Breast epithelium (tissue), 4 donors: ENCODE data around the gene DOCK11. TPM values are rescaled to one million over a fixed set of nuclear protein-coding genes. Genes with fewer than 3 reads are reported as not detected.
A peak's percentile ranks its signal among the peaks of the same experiment; 100 is the strongest.

Source experiments
- DNase-seq, 2 donors: peaks; one replicate each; pipeline ENCODE4 v3.0.0-alpha.2; 2019; ENCODE audit warnings: low spot score in 2 of 2
- H3K27ac ChIP-seq, 2 donors: fragments of 200-600 bp; sonication (generic) in 1 of 2; one replicate each; pipeline ENCODE4 v1.5.1; 2016 to 2019; ENCODE audit warnings: mild to moderate bottlenecking in 1 of 2
- H3K27me3 ChIP-seq, 2 donors: fragments of 200-600 bp; sonication (generic) in 1 of 2; one replicate each; pipeline versions ENCODE4 v1.5.1 to v1.6.0; 2017 to 2019; ENCODE audit warnings: control low read depth in 1 of 2, mild to moderate bottlenecking in 1 of 2
- H3K36me3 ChIP-seq: fragments of 200-600 bp; one replicate; pipeline ENCODE4 v1.5.1; 2019
- H3K4me1 ChIP-seq, 2 donors: fragments of 200-600 bp; sonication (generic); one replicate each; pipeline ENCODE4 v1.5.1; 2016 to 2019; ENCODE audit warnings: control low read depth in 1 of 2
- H3K4me3 ChIP-seq, 3 donors: fragments of 200-600 bp; sonication (generic); 1 replicate in 2 of 3; 2 replicates in 1 of 3; pipeline ENCODE4 v1.5.1; 2016 to 2019; ENCODE audit warnings: mild to moderate bottlenecking in 3 of 3, moderate library complexity in 2 of 3
- H3K9me3 ChIP-seq, 2 donors: fragments of 200-600 bp; sonication (generic) in 1 of 2; one replicate each; pipeline ENCODE4 v1.5.1; 2016 to 2019; ENCODE audit warnings: control low read depth in 1 of 2
- CTCF ChIP-seq, 3 donors: fragments of 450-650 bp; IDR thresholded peaks; one replicate each; pipeline ENCODE4 v1.5.1; 2016 to 2017; ENCODE audit warnings: antibody characterized with exemption in 3 of 3, mild to moderate bottlenecking in 3 of 3, moderate library complexity in 3 of 3
- POLR2A ChIP-seq: fragments of 450-650 bp; IDR thresholded peaks from one replicate; pipeline ENCODE4 v1.6.1; 2016; ENCODE audit warnings: antibody characterized with exemption, mild to moderate bottlenecking, moderate library complexity
- POLR2AphosphoS5 ChIP-seq, 3 donors: sonication (generic); formaldehyde crosslinking; IDR thresholded peaks; one replicate each; pipeline ENCODE4 v1.6.1; 2017; ENCODE audit warnings: antibody characterized with exemption in 3 of 3
- intact Hi-C: fragments of 100-400 bp; cut with DNase I; formaldehyde crosslinking; loops from one replicate; pipeline ENCODE4 v1.15.1; 2023; ENCODE audit warnings: low total_unique reads
- total RNA-seq, 3 donors: library from RNA; depleted of rRNA; stranded (reverse); fragments of >200 nt; gene quantifications; one replicate each; pipeline ENCODE4 v1.1.0, GENCODE V29; 2016

DOCK11 gene
- total RNA-seq, 3 donors from 2014 or later: 25.3 to 138 (median 26.9) TPM

GRCh38 chrX:118723376-118723775, 227.8 kb downstream of the DOCK11 start:
- H3K27ac ChIP-seq: no peak overlapping the region
- TF ChIP-seq POLR2AphosphoS5 (IDR thresholded peaks at IDR 0.05) (no peak), CTCF (IDR thresholded peaks at IDR 0.05) (no peak), POLR2A (no peak)
- H3K36me3 ChIP-seq: no peaks in the 10 kb centered on the region
- no peaks in the 10 kb centered on the region for H3K9me3 ChIP-seq
- H3K4me3 ChIP-seq: no peak overlapping the region
- intact Hi-C loops: no loop called here
- DNase-seq: no peak
- no peaks in the 10 kb centered on the region for H3K4me1 ChIP-seq
- H3K27me3 ChIP-seq: peaks cover 0 to 9% of the 10 kb centered on the region in 2 donors

GRCh38 chrX:118724365-118724764, 228.8 kb downstream of the DOCK11 start:
- intact Hi-C loops: no loop called here
- TF ChIP-seq POLR2AphosphoS5 (IDR thresholded peaks at IDR 0.05) (no peak), CTCF (IDR thresholded peaks at IDR 0.05) (no peak), POLR2A (no peak)
- H3K4me3 ChIP-seq: no peak overlapping the region
- DNase-seq: no peak
- no peaks in the 10 kb centered on the region for H3K36me3 ChIP-seq
- peaks cover 0 to 9% of the 10 kb centered on the region in 2 donors for H3K27me3 ChIP-seq
- no peaks in the 10 kb centered on the region for H3K4me1 ChIP-seq
- H3K9me3 ChIP-seq: no peaks in the 10 kb centered on the region
- H3K27ac ChIP-seq: no peak overlapping the region

- TF ChIP-seq POLR2A: no peak
- TF ChIP-seq CTCF (IDR thresholded peaks at IDR 0.05): no peak
- TF ChIP-seq POLR2AphosphoS5 (IDR thresholded peaks at IDR 0.05): no peak
- intact Hi-C loops: no loop called here
- H3K4me1 ChIP-seq: no peaks in the 10 kb centered on the region
- no peak overlapping the region for H3K4me3 ChIP-seq
- no peaks in the 10 kb centered on the region for H3K36me3 ChIP-seq
- H3K9me3 ChIP-seq: no peaks in the 10 kb centered on the region
- H3K27me3 ChIP-seq: peaks cover 0 to 9% of the 10 kb centered on the region in 2 donors
- DNase-seq: no peak
- no peak overlapping the region for H3K27ac ChIP-seq
Observed at GRCh38 chrX:118724775-118725174, 229.2 kb downstream of the DOCK11 start.

GRCh38 chrX:118726396-118726795, 230.8 kb downstream of the DOCK11 start:
- no peak for DNase-seq
- H3K4me1 ChIP-seq: no peaks in the 10 kb centered on the region
- H3K36me3 ChIP-seq: no peaks in the 10 kb centered on the region
- no peak for TF ChIP-seq POLR2AphosphoS5 (IDR thresholded peaks at IDR 0.05)
- TF ChIP-seq POLR2A: no peak
- no peak for TF ChIP-seq CTCF (IDR thresholded peaks at IDR 0.05)
- no peaks in the 10 kb centered on the region for H3K9me3 ChIP-seq
- H3K27me3 ChIP-seq: peaks cover 0 to 9% of the 10 kb centered on the region in 2 donors
- H3K27ac ChIP-seq: peak overlapping the region; percentile 92 to 99
- peak overlapping the region; percentile 68 to 89 (median 72) for H3K4me3 ChIP-seq
- intact Hi-C loops: no loop called here

GRCh38 chrX:118726887-118727685, 231.5 kb downstream of the DOCK11 start, which contains the start of gene IL13RA1:
TSS of gene IL13RA1 (plus strand) at chrX:118727606. CDS start at chrX:118727639, 33 bp downstream.
- peak within 1 kb of the TSS; percentile 68 to 89 (median 72) for H3K4me3 ChIP-seq
- no peaks in the 10 kb centered on the region for H3K36me3 ChIP-seq
- peak within 1 kb of the TSS; percentile 92 to 99 for H3K27ac ChIP-seq
- intact Hi-C loops: no loop called here
- H3K4me1 ChIP-seq: no peaks in the 10 kb centered on the region
- H3K27me3 ChIP-seq: peaks cover 0 to 9% of the 10 kb centered on the region in 2 donors
- no peaks in the 10 kb centered on the region for H3K9me3 ChIP-seq
- no peak for TF ChIP-seq POLR2A
- TF ChIP-seq CTCF (IDR thresholded peaks at IDR 0.05): no peak
- TF ChIP-seq POLR2AphosphoS5 (IDR thresholded peaks at IDR 0.05): peak in 1 of 3 donors; percentile 43
- DNase-seq: peak; percentile 72 to 85
